ENCODE results near the gene CIDEB.

DNA sequence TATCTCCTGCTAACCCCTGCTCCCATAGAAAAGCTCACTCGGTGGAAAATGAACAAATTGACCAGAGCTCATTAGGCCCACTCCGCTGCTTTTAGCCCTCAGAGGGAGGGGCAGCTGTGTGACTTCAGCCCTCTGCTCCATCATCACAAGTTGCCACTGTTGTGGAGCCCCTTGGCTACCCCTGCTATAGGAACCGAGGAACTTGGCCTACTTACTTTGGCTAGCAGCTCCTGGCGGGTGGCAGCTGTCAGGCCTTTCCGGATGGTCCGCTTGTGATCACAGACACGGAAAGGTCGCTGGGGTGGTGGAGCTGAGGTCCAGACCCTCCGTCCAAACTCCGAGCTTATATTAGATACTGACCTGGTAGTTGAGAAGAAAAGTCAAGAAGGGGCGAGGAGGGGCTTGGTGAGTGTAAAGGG lies 612 bp downstream of the CIDEB start:
- TF ChIP-seq POLR2AphosphoS5 (IDR thresholded peaks at IDR 0.05; ENCODE audit: borderline replicate concordance, low read depth, low read length) = no peak
- no peak for TF ChIP-seq EZH2 (IDR thresholded peaks at IDR 0.05)
- TF ChIP-seq FOXP2 (optimal IDR thresholded peaks at IDR 0.05; ENCODE audit: control extremely low read depth, extremely low read length, insufficient read depth) = no peak

Measured in SK-N-MC (cell line).